ENCODE measurements around the gene CELA2B. TPM values are rescaled to one million over a fixed set of nuclear protein-coding genes. Genes with fewer than 3 reads are reported as not detected.

Gene CELA2B
- total RNA-seq, 1 experiment from 2014 or later = not detected

GRCh38 chr1:15538771-15539170 is 62.9 kb downstream of the CELA2B start:
- H2AFZ ChIP-seq = no peak overlapping the region

GRCh38 chr1:15540186-15540585 is 64.3 kb downstream of the CELA2B start:
- intact Hi-C loops (cut with micrococcal nuclease; ENCODE audit: unreplicated experiment) = no loop called here
- H4K20me1 ChIP-seq (ENCODE audit: insufficient read depth) = no peaks in the 10 kb centered on the region
- TF ChIP-seq CTCF (conservative IDR thresholded peaks at IDR 0.05) = no peak
- TF ChIP-seq EZH2 (IDR thresholded peaks at IDR 0.05; ENCODE audit: low read depth) = no peak
- no peak overlapping the region for H2AFZ ChIP-seq
- H3K4me1 ChIP-seq (replicated peaks; ENCODE audit: insufficient read depth) = no peaks in the 10 kb centered on the region
- DNase-seq = no peak
- no peaks in the 10 kb centered on the region for H3K9me3 ChIP-seq (ENCODE audit: insufficient read depth, low read depth)
- H3K79me2 ChIP-seq (ENCODE audit: low read depth) = no peaks in the 10 kb centered on the region
- H3K27me3 ChIP-seq (ENCODE audit: insufficient read depth, low read depth) = no peaks in the 10 kb centered on the region
- POLR2A ChIA-PET (ENCODE audit: unreplicated experiment) = interaction anchor here (0.6 kb wide), 1 partner anchor 216 kb away, joined by 6 read pairs; no protein-coding TSS in a partner anchor
- no peaks in the 10 kb centered on the region for H3F3A ChIP-seq (ENCODE audit: insufficient read depth, low read depth)
- CTCF ChIA-PET = no interaction called here
- no peak overlapping the region for H3K4me2 ChIP-seq
- no peaks in the 10 kb centered on the region for H3K36me3 ChIP-seq (ENCODE audit: low read depth)
- no peak overlapping the region for H3K4me3 ChIP-seq
- no peaks in the 10 kb centered on the region for H3K9me2 ChIP-seq (ENCODE audit: insufficient read depth)
- BruUV-seq (replicated peaks) = no TSS peak
- no peak overlapping the region for H3K27ac ChIP-seq

More at GRCh38 chr1:15538771-15539170, 62.9 kb downstream of the CELA2B start:
- H3K27ac ChIP-seq = no peak overlapping the region
- H3K9me3 ChIP-seq (ENCODE audit: insufficient read depth, low read depth) = no peaks in the 10 kb centered on the region
- no peak overlapping the region for H3K4me2 ChIP-seq
- no peaks in the 10 kb centered on the region for H3K36me3 ChIP-seq (ENCODE audit: low read depth)
- no peaks in the 10 kb centered on the region for H3F3A ChIP-seq (ENCODE audit: insufficient read depth, low read depth)
- no peak for TF ChIP-seq CTCF (conservative IDR thresholded peaks at IDR 0.05)
- no peak for TF ChIP-seq EZH2 (IDR thresholded peaks at IDR 0.05; ENCODE audit: low read depth)
- no peaks in the 10 kb centered on the region for H3K27me3 ChIP-seq (ENCODE audit: insufficient read depth, low read depth)
- DNase-seq = no peak
- no peak overlapping the region for H3K4me3 ChIP-seq
- no peaks in the 10 kb centered on the region for H3K79me2 ChIP-seq (ENCODE audit: low read depth)
- POLR2A ChIA-PET (ENCODE audit: unreplicated experiment) = no interaction called here
- intact Hi-C loops (cut with micrococcal nuclease; ENCODE audit: unreplicated experiment) = no loop called here
- CTCF ChIA-PET = no interaction called here
- H3K4me1 ChIP-seq (replicated peaks; ENCODE audit: insufficient read depth) = no peaks in the 10 kb centered on the region
- H3K9me2 ChIP-seq (ENCODE audit: insufficient read depth) = no peaks in the 10 kb centered on the region
- BruUV-seq (replicated peaks) = no TSS peak
- H4K20me1 ChIP-seq (ENCODE audit: insufficient read depth) = no peaks in the 10 kb centered on the region

Other genes with a start within 250 kb of the CELA2B start
- 6.9 and 8.2 TPM in 2 replicates for gene FHAD1, start 228.9 kb upstream of the CELA2B start, total RNA-seq (2021)
- 129 and 160 TPM in 2 replicates for gene EFHD2, start 66.2 kb upstream of the CELA2B start, total RNA-seq (2021)
- not detected in 2 replicates for gene CTRC, start 37.7 kb upstream of the CELA2B start, total RNA-seq (2021)
- not detected in 2 replicates for gene CELA2A, start 19.4 kb upstream of the CELA2B start, total RNA-seq (2021)
- gene CASP9, start 48.1 kb downstream of the CELA2B start, total RNA-seq (2021) = 12.4 and 16.6 TPM in 2 replicates
- gene DNAJC16, start 50.7 kb downstream of the CELA2B start, total RNA-seq (2021) = 12.0 and 18.8 TPM in 2 replicates
- gene AGMAT, start 108.9 kb downstream of the CELA2B start, total RNA-seq (2021) = 2.7 and 2.9 TPM in 2 replicates
- gene DDI2, start 141.4 kb downstream of the CELA2B start, total RNA-seq (2021) = 36.1 and 38.0 TPM in 2 replicates
- gene PLEKHM2, start 208.2 kb downstream of the CELA2B start, total RNA-seq (2021) = 45.9 and 51.8 TPM in 2 replicates

Measured in PC-9 (cell line).